HG03558 (cell line): Measurements from ENCODE around the gene SH3RF1.

Source experiments
- ATAC-seq: cut with Tn5 transposase; IDR thresholded peaks from one replicate; pipeline ENCODE4 v1.9.1; 2021; ENCODE audit warnings: moderate number of reproducible peaks; ENCODE audit not compliant: unreplicated experiment; ENCODE audit errors: extremely low read depth

The SH3RF1 gene

GRCh38 chr4:169116270-169116901, 154.4 kb downstream of the SH3RF1 start:
- ATAC-seq = no peak

GRCh38 chr4:169115897-169116254, 154.9 kb downstream of the SH3RF1 start:
- ATAC-seq = no peak

DNA sequence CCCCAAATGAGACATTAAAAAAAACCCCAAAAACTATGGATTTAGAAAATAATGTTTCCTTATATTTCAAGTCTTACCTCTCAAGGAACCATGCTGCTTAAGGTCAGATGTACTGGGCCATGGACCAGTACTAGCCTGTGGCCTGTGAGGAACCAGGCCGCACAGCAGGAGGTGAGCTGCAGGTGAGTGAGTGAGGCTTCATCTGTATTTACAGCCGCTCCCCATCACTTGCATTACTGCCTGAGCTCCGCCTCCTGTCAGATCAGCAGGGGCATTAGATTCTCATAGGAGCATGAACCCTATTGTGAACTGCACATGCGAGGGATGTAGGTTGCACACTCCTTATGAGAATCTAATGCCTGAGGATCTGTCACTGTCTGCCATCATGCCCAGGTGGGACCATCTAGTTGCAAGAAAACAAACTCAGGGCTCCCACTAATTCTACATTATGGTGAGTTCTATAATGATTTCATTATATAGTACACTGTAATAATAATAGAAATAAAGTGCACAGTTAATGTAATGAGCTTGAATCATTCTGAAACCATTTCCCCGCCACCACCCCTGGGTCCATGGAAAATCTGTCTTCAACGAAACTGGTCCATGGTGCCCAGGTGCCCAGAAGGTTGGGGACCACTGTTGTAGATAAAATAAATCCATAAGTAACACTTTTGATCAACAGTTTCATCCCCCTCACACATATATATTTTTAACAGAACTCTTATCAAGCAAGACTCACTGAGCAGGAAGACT, 155.4 kb downstream of the SH3RF1 start:
- no peak for ATAC-seq

- no peak for ATAC-seq
Observed at GRCh38 chr4:169114341-169114974, 156.3 kb downstream of the SH3RF1 start.

DNA sequence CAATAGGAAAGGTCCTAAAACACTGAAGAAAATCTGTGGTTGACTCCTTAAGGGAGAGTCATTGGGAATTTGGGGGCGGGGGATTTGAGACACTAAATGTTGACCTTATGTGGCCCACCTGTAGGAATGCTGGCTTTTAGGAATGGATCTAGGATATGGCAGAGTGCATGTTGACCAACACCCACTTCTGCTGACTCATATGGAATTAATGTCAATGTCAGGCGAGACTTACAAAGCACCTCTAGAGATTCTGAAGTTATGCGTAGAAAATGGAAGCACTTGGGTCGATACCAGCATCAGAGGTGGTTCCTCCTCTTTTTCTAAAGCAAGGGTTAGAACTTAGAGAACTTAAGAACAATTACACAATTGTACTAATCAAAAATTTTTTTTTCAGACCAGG, 160.1 kb downstream of the SH3RF1 start:
- no peak for ATAC-seq

DNA sequence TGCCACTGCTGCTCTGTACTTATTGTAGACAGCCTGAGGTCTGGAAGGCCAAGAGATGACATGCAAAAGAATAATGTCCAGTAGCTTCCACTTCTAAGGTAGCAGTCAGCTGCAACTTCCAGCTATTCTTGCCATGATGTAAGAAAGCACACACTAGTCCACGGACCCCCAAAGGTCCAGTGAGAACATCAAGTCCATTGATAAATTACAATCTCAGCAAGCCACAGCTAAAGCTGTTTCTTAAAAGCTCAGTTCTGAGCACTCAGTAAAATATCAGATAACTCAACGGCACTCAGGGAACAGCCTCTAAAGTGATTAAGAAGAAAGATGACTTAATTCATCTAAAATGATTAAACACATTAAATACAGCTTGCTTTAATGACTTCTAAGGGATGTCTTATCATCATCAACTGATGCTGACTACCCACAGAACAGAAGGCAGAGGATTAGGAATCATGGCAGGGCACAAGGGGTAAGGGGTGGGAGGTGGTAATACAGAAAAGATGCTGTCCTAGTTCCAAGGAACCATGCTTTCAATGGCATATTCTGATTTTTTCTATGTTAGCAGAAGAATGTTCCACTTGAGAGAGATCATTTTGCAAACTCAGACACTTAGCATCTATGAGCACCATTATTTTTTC, 161.6 kb downstream of the SH3RF1 start:
- no peak for ATAC-seq

DNA sequence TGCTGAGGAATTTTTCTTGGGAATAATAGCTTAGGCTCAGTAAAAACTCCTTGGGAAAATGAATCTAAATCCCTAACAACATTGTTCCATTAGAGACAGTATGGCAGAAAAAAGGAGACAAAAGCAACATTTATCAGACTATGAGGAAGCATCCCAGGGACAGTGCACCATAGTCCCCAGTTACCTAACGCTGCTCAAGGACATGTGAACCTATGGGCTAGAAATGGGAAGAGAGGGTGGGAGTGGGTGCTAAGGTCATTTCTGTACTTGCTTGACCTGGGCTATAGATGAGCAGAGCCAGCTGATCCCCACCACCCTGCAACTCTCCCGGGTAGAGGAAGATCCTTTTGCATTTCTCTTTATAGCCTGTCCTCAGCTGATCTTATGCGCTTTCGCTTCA, 162.5 kb downstream of the SH3RF1 start:
- ATAC-seq = no peak

GRCh38 chr4:169107528-169107927, 163.2 kb downstream of the SH3RF1 start:
- no peak for ATAC-seq

DNA sequence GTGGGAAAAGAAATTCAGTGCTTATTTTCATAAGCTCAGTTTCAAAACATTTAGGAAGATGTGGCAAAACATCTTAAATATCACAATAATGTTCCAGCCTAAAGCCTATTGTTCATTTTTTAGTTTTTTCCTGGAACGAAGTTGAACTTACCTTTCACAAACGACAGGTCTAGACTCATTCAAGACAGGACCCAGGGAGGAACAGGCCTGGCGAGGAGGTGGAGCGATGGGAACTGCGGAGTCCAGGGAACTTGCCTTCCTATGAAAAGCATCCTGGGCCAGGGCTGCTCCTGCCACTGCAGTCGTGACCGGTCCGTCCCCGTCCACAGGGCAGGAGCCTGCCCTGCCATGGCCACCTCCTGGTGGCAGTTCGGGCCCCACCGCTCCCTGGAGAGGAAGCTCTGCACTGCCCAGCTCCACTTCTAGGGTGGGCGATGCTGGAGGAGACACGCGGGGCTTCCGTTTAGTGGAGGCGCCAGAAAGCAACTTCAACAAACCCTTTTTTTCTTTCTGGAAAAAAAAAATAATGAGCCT, 164.0 kb downstream of the SH3RF1 start:
- ATAC-seq = no peak

DNA sequence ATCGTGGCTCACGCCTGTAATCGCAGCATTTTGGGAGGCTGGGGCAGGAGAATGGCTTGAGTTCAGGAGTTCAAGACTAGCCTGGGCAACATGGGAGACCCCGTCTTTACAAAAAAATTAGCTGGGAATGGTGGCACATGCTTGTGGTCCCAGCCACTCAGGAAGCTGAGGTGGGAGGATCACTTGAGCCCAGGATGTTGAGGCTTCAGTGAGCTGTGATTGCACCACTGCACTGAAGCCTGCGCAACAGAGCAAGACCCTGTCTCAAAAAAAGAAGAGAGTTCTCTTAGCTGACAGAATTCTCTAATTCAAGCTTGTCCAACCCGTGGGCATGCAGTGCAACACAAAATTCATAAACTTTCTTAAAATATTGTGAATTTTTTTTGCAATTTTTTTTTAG, 165.1 kb downstream of the SH3RF1 start:
- ATAC-seq = no peak

- no peak for ATAC-seq
Observed at GRCh38 chr4:169103966-169104412, 166.8 kb downstream of the SH3RF1 start.

DNA sequence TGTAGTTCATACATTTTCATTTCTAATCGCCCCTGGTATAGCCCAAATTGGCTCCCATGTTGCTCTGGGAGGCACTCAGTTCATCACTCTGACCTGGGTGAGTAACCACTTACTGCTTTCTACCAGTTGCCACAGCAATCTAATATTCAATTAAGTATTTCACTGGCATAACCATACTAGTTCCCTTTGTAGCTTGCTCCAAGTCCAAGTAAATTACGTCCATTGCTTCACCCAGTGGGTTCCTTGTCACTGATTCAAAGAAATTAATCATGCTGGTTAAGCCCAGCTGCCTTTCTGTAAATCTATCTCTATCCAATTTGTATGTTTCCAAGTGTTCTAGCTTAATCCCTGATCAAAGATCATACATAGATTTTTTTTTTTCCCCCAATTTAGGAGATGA, 168.7 kb downstream of the SH3RF1 start:
- no peak for ATAC-seq

- no peak for ATAC-seq
Observed at GRCh38 chr4:169100670-169101101, 170.1 kb downstream of the SH3RF1 start.

GRCh38 chr4:169099771-169100180, 171.0 kb downstream of the SH3RF1 start:
- peak; percentile 30 for ATAC-seq

- no peak for ATAC-seq
Observed at GRCh38 chr4:169098969-169099690, 171.6 kb downstream of the SH3RF1 start.

DNA sequence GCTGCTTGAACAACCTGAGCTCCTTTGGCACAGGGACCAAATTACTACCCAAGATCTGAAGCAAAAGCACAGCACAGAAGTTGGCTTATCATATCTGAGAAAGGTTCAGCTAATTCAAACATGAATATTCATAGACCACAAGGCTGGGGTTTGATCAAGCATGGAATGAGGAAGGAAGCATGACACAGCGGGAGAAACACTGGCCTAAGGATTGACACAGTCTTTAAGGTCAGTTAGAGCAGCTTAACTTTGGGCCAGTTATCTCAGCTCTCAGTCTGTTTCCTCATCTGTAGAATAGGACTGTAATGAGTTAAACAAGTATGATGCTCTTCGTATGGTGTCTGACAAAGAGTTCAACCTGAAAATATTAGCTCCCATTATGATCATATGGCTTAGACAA, 172.2 kb downstream of the SH3RF1 start:
- ATAC-seq = peak; percentile 22

- ATAC-seq = peak; percentile 36
Observed at GRCh38 chr4:169098054-169098497, 172.7 kb downstream of the SH3RF1 start.

DNA sequence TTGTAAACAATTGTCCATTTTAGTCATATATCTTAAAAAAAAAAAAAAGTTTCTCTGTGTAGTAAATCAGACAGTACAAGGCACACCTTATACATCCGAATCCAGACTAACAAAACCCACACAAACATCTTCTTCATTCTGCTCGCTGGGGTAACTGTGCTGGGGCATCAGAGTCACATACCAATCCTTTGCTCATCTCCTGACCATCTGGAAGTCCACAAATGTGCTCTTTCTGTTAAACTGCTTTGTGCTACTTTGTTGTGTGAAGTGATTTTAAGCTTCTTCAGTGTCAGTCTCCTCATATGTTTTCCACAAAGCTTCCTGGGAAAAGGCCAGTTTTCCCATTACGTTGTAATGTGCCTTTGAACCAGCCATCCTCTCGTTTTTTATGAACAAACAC, 174.5 kb downstream of the SH3RF1 start:
- ATAC-seq = no peak

DNA sequence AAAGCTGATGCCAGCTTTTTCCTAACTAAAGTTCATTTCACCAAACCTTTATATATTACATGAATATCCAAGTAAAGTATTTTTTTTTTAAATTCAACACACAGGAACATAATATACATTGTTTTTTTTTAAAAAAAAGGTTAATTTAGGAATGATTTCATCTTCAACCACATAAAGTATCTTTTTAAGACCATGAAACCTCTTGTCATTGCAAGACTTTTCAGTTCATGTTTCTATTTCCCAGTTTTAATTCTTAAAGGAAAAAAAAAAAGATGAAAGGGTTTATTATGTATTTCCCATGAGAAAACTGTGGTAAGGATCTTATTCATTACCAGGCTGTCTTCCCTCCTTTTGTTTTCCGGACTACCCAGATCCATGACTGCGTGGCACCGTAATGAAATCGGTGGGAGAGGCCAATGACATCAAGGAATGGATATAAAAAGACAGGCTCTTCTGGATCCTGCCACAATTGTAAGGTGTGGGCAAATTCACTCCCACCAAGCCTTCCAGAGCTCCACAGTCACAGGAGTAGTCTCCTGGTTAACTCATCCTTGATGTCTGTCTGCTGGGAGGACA, 176.0 kb downstream of the SH3RF1 start:
- no peak for ATAC-seq
